Measurements from ENCODE around the gene PPP6C. TPM values are rescaled to one million over a fixed set of nuclear protein-coding genes. Genes with fewer than 3 reads are reported as not detected.

Gene PPP6C
- total RNA-seq, result 11.3 and 17.5 TPM in 2 replicates

DNA sequence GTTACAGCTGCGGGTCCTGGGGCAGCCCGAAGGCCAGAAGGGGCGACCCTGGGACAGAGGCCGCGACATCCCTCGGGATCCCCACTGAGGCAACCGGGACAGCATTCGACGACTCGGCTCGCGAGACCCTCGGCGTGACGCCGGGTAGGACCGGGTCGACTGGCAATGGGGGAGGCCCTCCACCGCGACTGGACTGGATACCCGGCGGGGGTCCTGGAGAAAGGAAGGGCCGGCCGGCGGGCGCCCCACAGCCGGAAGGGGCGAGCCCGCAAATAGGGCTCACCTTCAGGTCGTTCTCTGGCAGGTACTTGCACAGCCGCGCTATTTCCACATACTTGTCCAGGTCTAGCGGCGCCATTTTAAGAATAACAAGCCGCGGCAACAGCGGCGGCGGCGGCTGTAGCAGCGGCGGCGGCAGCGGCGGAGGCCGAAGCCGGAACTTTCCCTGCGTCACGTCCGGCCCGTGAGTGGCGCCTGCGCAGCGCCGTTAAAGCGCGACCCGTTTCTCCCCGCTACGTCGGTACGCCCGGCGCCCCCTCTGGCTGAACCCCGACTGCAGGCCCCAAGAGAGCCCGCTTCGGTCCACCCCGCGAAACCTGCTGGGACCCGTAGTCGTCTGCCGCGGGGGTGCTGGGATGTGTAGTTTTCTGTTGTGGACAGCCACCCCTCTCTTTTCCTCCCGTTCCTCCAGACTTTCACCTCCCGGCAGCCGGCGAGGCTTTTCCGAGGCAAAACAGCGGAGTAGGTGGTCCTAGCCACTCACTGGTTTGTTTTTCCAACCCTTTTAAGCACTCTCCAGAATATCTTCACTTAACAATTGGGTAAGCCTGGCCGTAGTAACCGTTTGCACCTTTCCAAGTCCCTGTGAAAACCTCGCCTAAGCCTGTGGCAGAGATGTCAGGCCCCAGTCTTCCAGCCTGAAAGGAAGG, at the start of gene PPP6C:
Gene PPP6C, minus strand, starts transcription at position 443 of the 929 bp plus-strand sequence. Its CDS starts 85 bp downstream, at position 358.

DNA sequence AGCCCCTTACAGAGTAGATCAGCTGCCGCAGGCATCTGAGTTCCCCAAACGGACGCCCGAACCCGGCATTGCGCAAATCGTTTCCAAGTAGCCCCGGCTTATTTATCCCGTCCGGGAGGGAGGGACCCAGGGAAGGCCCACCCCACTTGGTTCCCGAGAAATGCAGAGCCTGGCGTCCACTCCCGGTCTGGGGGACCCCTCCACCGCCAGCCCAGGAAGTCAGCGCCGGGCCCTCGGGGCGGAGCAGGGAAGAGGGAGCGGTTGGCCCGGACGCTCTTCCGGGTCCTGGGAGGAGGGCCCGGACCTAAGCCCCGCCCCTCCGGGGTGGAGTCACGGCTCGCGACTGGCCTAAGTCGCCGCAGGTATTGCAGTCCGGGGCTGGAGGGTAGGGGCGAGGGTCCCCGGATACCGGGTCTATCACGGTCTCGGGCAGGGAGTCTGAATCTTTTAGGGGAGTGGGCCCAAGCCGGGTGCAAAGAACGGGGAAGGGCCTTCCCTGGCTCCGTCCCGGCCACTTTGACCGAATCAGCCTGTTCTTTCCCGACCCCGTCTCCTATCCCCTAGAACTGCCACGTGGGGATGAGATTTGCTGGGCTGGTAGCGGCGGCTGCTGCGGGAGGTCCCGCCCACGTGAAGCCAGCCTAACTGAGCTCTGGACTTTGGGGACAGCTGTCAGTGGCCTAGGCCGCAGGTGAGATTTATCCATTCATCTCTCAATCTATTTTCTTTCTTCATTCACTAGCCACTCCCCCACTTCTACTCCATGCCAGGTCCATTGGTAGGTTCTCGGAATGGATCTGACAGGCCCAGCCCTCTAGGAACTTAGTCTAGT, 10.8 kb upstream of the PPP6C start, which contains the start of gene RABEPK:
Gene RABEPK, plus strand, starts transcription at position 327 of the 832 bp plus-strand sequence. CDS start 2,472 bp downstream, outside the sequence.

DNA sequence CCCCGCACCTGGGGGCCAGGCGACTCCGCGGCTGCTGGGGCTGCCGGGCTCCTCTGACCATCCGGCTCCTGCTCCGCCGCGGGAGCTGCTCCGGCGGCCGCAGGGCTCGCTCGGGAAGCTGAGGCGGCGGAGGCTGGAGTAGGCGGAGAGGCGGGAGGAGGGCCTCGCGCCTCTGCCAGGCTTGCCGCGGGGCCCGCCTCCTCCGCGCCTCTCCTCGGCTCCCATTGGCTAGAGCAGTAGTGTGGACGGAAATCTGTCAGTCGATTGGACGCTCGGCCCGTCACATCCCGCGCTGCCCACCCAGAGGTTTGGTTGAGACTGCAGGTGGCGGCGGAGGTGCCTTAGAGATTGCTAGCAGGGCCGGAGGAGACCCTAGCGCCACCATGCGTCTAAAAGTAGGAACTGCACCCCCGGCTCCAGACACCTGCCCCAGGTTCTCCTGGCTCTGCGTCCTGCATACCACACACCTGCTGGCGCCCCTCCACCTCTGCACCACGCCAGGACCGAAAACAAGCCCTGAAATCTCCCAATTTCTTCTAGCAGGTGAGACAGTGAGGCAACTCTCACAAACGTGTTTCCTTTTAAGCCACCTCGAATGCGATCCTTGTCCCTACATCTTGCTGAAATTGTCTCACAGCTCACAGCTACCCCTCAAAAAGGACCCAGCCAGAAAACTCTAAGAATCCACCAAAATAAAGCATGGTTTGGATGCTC, 46.1 kb downstream of the PPP6C start, which contains the start of gene SCAI:
Gene SCAI, minus strand, starts transcription at position 152 of the 714 bp plus-strand sequence. Its CDS starts 91 bp downstream, at position 61.

Other genes with a start within 250 kb of the PPP6C start
- gene GOLGA1, start 248.7 kb downstream of the PPP6C start, total RNA-seq, result 12.0 and 18.0 TPM in 2 replicates
- gene SCAI, start 46.3 kb downstream of the PPP6C start, total RNA-seq, result 5.5 and 6.1 TPM in 2 replicates
- gene RABEPK, start 10.7 kb upstream of the PPP6C start, total RNA-seq, result 30.3 and 36.9 TPM in 2 replicates
- gene HSPA5, start 51.5 kb upstream of the PPP6C start, total RNA-seq, result 488 and 1,583 TPM in 2 replicates
- gene GAPVD1, start 72.0 kb upstream of the PPP6C start, total RNA-seq, result 62.5 and 82.9 TPM in 2 replicates